ENCODE data around the gene TIA1.

The TIA1 gene

GRCh38 chr2:70261501-70261900 is 13.1 kb upstream of the TIA1 start:
- TF ChIP-seq CTCF (conservative IDR thresholded peaks at IDR 0.05; ENCODE audit: control insufficient read depth, insufficient read depth, low read depth, low read length) = no peak
- H3K4me3 ChIP-seq (ENCODE audit: control insufficient read depth, low read depth, low read length) = no peak overlapping the region
- DNase-seq (ENCODE audit: low read depth) = no peak

- H3K4me3 ChIP-seq (ENCODE audit: control insufficient read depth, low read depth, low read length) = peak overlapping the region; percentile 65
- DNase-seq (ENCODE audit: low read depth) = peak; percentile 73
- no peak for TF ChIP-seq CTCF (conservative IDR thresholded peaks at IDR 0.05; ENCODE audit: control insufficient read depth, insufficient read depth, low read depth, low read length)
These were observed 10.1 kb upstream of the TIA1 start for GRCh38 chr2:70258532-70258875.

GRCh38 chr2:70255637-70256314 is 7.3 kb upstream of the TIA1 start:
- no peak for DNase-seq (ENCODE audit: low read depth)
- H3K4me3 ChIP-seq (ENCODE audit: control insufficient read depth, low read depth, low read length) = no peak overlapping the region

GRCh38 chr2:70250434-70250833 is 2.0 kb upstream of the TIA1 start:
- TF ChIP-seq CTCF (conservative IDR thresholded peaks at IDR 0.05; ENCODE audit: control insufficient read depth, insufficient read depth, low read depth, low read length) = no peak
- no peak for DNase-seq (ENCODE audit: low read depth)
- H3K4me3 ChIP-seq (ENCODE audit: control insufficient read depth, low read depth, low read length) = no peak overlapping the region

More at GRCh38 chr2:70255637-70256314, 7.3 kb upstream of the TIA1 start:
- TF ChIP-seq CTCF (conservative IDR thresholded peaks at IDR 0.05; ENCODE audit: control insufficient read depth, insufficient read depth, low read depth, low read length) = no peak

- peak; percentile 45 for DNase-seq (ENCODE audit: low read depth)
- no peak for TF ChIP-seq CTCF (conservative IDR thresholded peaks at IDR 0.05; ENCODE audit: control insufficient read depth, insufficient read depth, low read depth, low read length)
- H3K4me3 ChIP-seq (ENCODE audit: control insufficient read depth, low read depth, low read length) = peak overlapping the region; percentile 68
These were observed 856 bp downstream of the TIA1 start for GRCh38 chr2:70247364-70248180.

- H3K4me3 ChIP-seq (ENCODE audit: control insufficient read depth, low read depth, low read length) = no peak overlapping the region
- no peak for TF ChIP-seq CTCF (conservative IDR thresholded peaks at IDR 0.05; ENCODE audit: control insufficient read depth, insufficient read depth, low read depth, low read length)
- no peak for DNase-seq (ENCODE audit: low read depth)
These were observed 4.4 kb downstream of the TIA1 start for GRCh38 chr2:70243806-70244584.
